NT2/D1 (cell line): ENCODE results near the gene THOP1.

Source experiments
- DNase-seq: peaks from one replicate; pipeline ENCODE4 v3.0.0-alpha.2; 2011; ENCODE audit warnings: low read depth, low spot score
- H3K27me3 ChIP-seq: 2 replicates; pipeline ENCODE4 v1.6.0; 2011; ENCODE audit warnings: mild to moderate bottlenecking; ENCODE audit not compliant: insufficient read length, insufficient read depth
- H3K36me3 ChIP-seq: 2 replicates; pipeline ENCODE4 v1.6.1; 2011; ENCODE audit warnings: mild to moderate bottlenecking, low read length, mixed read lengths; ENCODE audit not compliant: insufficient read depth, insufficient read length
- H3K4me1 ChIP-seq: 2 replicates; pipeline ENCODE4 v1.5.1; 2011; ENCODE audit not compliant: insufficient read depth, insufficient read length
- H3K4me3 ChIP-seq: 2 replicates; pipeline ENCODE4 v1.5.1; 2011; ENCODE audit warnings: low read depth; ENCODE audit not compliant: insufficient read length
- H3K9ac ChIP-seq: 2 replicates; pipeline ENCODE4 v1.6.0; 2011; ENCODE audit warnings: low read depth; ENCODE audit not compliant: insufficient read length
- H3K9me3 ChIP-seq: 2 replicates; pipeline ENCODE4 v1.5.1; 2011; ENCODE audit warnings: mild to moderate bottlenecking, low read length; ENCODE audit not compliant: insufficient read depth
- SUZ12 ChIP-seq: IDR thresholded peaks from 2 replicates; pipeline ENCODE4 v1.6.1; 2011; ENCODE audit not compliant: insufficient read length, insufficient read depth; ENCODE audit errors: extremely low read depth
- YY1 ChIP-seq: IDR thresholded peaks from 2 replicates; pipeline ENCODE4 v1.6.1; 2011; ENCODE audit not compliant: insufficient read length, insufficient read depth
- ZNF274 ChIP-seq: IDR thresholded peaks from 2 replicates; pipeline ENCODE4 v1.6.1; 2011; ENCODE audit warnings: mild to moderate bottlenecking, low read depth, low read length

THOP1 gene

DNA sequence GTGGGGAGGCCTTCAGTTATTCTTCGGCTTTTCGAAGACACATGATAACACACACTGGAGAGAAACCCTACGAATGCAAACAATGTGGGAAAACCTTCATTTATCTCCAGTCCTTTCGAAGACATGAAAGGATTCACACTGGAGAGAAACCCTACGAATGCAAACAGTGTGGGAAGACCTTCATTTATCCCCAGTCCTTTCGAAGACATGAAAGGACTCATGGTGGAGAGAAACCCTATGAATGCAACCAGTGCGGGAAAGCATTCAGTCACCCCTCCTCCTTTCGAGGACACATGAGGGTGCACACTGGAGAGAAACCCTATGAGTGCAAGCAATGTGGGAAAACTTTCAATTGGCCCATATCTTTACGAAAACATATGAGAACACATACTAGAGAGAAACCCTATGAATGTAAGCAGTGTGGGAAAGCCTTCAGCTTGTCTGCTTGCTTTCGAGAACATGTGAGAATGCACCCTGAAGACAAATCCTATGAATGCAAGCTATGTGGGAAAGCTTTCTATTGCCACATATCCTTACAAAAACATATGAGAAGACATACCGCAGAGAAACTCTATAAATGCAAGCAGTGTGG lies 67.8 kb downstream of the THOP1 start:
- Histone ChIP-seq H3K4me1 (no peaks in the 10 kb centered on the region), H3K36me3 (peaks cover 51% of the 10 kb centered on the region), H3K4me3 (no peak overlapping the region), H3K9me3 (peaks cover 76% of the 10 kb centered on the region), H3K27me3 (no peaks in the 10 kb centered on the region), H3K9ac (no peak overlapping the region)
- TF ChIP-seq ZNF274, result no peak
- TF ChIP-seq YY1, result no peak
- TF ChIP-seq SUZ12, result no peak
- no peak for DNase-seq

DNA sequence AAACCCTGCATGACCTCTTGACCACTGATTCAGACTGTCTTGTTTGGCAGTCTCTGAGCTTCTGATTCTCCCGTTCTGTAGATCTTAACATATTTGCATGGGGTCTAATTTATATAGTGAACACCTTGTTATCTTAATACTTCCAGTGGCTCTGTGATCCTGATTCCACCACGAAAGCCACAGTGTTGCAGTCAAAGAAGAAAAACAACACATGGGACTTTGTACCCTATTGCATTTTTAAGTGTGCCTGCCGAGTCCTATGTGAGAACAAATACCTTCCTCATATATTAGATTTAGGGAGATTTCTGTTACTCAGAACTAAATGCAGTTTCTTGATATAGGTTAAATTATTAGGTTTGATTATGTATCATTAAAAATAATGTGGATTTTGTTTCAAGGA lies 69.5 kb downstream of the THOP1 start:
- peaks cover 65% of the 10 kb centered on the region for H3K9me3 ChIP-seq
- no peak for TF ChIP-seq SUZ12
- TF ChIP-seq YY1, result no peak
- no peak for TF ChIP-seq ZNF274
- DNase-seq, result no peak
- H3K36me3 ChIP-seq, result peaks cover 51% of the 10 kb centered on the region
- no peaks in the 10 kb centered on the region for H3K4me1 ChIP-seq
- H3K9ac ChIP-seq, result no peak overlapping the region
- no peak overlapping the region for H3K4me3 ChIP-seq
- no peaks in the 10 kb centered on the region for H3K27me3 ChIP-seq

DNA sequence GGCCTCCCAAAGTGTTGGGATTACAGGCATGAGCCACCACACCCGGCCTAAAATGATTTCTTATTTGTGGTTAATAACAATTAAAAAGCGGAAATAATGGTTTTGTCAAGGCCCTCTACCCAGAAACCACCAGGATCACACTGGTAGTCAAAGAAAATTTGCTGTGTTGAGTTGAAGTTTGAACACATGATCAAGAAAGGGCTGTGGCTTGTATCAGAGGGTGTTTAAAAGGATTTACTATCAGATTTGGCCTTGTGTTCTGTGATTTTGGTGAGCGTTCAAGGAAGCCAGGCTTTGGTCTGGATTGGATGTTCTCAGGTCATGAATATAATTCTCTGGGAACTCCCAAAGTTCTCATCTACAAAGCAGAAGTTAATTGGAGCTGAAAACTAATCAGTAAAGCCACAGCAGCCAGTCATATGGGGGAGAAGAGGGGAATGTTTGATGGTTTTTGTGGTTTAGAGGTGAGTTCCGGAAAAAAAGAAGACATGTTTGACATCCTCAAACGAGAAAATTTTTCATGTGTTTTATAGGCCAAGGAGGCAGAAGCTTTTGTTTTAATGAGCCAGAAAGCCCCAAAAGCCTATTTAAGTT lies 71.3 kb downstream of the THOP1 start:
- H3K4me1 ChIP-seq, result no peaks in the 10 kb centered on the region
- no peak for DNase-seq
- peaks cover 35% of the 10 kb centered on the region for H3K36me3 ChIP-seq
- no peak for TF ChIP-seq ZNF274
- TF ChIP-seq SUZ12, result no peak
- no peak for TF ChIP-seq YY1
- no peaks in the 10 kb centered on the region for H3K27me3 ChIP-seq
- no peak overlapping the region for H3K4me3 ChIP-seq
- H3K9ac ChIP-seq, result no peak overlapping the region
- H3K9me3 ChIP-seq, result peaks cover 50% of the 10 kb centered on the region

DNA sequence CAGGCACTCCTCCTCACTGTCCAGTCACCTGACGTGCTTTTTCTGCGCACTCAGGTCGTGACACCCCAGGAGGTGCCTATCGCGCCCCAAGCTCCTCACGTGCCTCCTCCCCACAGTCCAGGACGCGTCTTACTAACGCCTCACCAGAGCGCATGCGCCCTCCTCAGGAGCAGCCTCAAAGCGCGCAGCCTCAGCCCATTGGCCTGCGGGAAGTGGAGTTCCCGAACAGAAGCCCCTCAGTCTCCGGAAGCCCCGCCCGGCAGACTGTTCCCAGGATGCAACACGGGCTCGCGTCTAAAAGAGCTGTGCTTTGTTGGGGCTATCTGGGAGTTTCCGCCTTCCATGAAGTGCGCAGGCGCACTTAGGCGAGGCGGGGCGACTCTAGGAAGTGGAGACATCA lies 73.6 kb downstream of the THOP1 start:
- DNase-seq, result no peak
- no peak overlapping the region for H3K4me3 ChIP-seq
- no peak overlapping the region for H3K9ac ChIP-seq
- H3K36me3 ChIP-seq, result peaks cover 12% of the 10 kb centered on the region
- peaks cover 26% of the 10 kb centered on the region for H3K9me3 ChIP-seq
- no peaks in the 10 kb centered on the region for H3K27me3 ChIP-seq
- TF ChIP-seq YY1, result no peak
- no peak for TF ChIP-seq ZNF274
- TF ChIP-seq SUZ12, result no peak
- no peaks in the 10 kb centered on the region for H3K4me1 ChIP-seq

DNA sequence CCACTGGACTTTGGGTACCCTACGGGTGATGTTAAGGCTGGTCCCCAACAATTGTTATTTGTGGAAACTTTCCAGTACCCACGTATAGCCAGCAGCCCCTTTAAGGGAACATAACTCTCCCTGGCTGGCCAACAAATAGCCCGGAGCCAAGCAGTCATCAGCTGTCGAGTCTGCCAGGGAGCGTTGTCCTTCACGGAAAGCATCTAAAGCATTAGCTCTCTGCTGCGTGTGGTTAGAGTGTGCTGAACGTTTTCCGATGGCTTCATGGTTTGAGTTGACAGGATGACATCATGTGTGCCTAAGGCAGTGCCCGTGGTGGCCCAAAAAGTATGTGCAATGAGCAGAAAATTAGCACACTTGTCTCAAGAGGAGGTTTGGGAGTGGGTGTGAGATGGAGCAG lies 78.5 kb downstream of the THOP1 start:
- no peaks in the 10 kb centered on the region for H3K27me3 ChIP-seq
- H3K4me3 ChIP-seq, result no peak overlapping the region

More for the DNA sequence above, 78.5 kb downstream of the THOP1 start:
- no peak for DNase-seq
- peaks cover 9% of the 10 kb centered on the region; the same call in 1 of the 2 replicates for H3K9me3 ChIP-seq
- no peaks in the 10 kb centered on the region for H3K36me3 ChIP-seq
- no peaks in the 10 kb centered on the region for H3K4me1 ChIP-seq
- H3K9ac ChIP-seq, result no peak overlapping the region
- TF ChIP-seq YY1 (no peak), ZNF274 (no peak), SUZ12 (no peak)
